ENCODE data around the gene SERPINF2.

SERPINF2 gene

GRCh38 chr17:1714427-1714979 is 28.2 kb upstream of the SERPINF2 start (continued):
- TF ChIP-seq ZBTB10 (tag by site-specific recombination; IDR thresholded peaks at IDR 0.05) (no peak; the same call in 1 of the 2 replicates), ZNF169 (tag by site-specific recombination; IDR thresholded peaks at IDR 0.05) (no peak), ZNF510 (tag by site-specific recombination; IDR thresholded peaks at IDR 0.05; ENCODE audit: insufficient replicate concordance) (no peak), REST (tag by site-specific recombination; IDR thresholded peaks at IDR 0.05) (no peak), ZNF585B (tag by site-specific recombination; IDR thresholded peaks at IDR 0.05) (no peak), ZNF645 (tag by site-specific recombination; IDR thresholded peaks at IDR 0.05) (no peak), ZNF596 (tag by site-specific recombination; IDR thresholded peaks at IDR 0.05) (no peak), ZBTB17 (tag by site-specific recombination; IDR thresholded peaks at IDR 0.05) (no peak), PBX3 (CRISPR knock-in tag; IDR thresholded peaks at IDR 0.05) (no peak), OSR2 (tag by site-specific recombination; IDR thresholded peaks at IDR 0.05) (no peak), ZNF48 (tag by site-specific recombination; IDR thresholded peaks at IDR 0.05) (no peak), ZNF426 (tag by site-specific recombination; IDR thresholded peaks at IDR 0.05) (no peak), TSHZ1 (tag by site-specific recombination; IDR thresholded peaks at IDR 0.05; ENCODE audit: borderline replicate concordance) (no peak), ZNF211 (tag by site-specific recombination; IDR thresholded peaks at IDR 0.05; ENCODE audit: low read depth) (no peak), FEZF1 (tag by site-specific recombination; IDR thresholded peaks at IDR 0.05) (no peak), EGR2 (tag by site-specific recombination; IDR thresholded peaks at IDR 0.05; ENCODE audit: low read depth) (peak; percentile 49), ZNF10 (tag by site-specific recombination; IDR thresholded peaks at IDR 0.05) (no peak), GLI2 (tag by site-specific recombination; IDR thresholded peaks at IDR 0.05; ENCODE audit: borderline replicate concordance, low read depth) (no peak)
- TF ChIP-seq, protein P1, sequence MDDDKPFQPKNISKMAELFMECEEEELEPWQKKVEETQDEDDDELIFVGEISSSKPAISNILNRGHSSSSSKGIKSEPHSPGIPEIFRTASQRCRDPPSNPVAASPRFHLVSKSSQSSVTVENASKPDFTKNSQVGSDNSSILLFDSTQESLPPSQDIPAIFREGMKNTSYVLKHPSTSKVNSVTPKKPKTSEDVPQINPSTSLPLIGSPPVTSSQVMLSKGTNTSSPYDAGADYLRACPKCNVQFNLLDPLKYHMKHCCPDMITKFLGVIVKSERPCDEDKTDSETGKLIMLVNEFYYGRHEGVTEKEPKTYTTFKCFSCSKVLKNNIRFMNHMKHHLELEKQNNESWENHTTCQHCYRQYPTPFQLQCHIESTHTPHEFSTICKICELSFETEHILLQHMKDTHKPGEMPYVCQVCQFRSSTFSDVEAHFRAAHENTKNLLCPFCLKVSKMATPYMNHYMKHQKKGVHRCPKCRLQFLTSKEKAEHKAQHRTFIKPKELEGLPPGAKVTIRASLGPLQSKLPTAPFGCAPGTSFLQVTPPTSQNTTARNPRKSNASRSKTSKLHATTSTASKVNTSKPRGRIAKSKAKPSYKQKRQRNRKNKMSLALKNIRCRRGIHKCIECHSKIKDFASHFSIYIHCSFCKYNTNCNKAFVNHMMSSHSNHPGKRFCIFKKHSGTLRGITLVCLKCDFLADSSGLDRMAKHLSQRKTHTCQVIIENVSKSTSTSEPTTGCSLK (tag by site-specific recombination; IDR thresholded peaks at IDR 0.05), result no peak
- TF ChIP-seq, protein P2, sequence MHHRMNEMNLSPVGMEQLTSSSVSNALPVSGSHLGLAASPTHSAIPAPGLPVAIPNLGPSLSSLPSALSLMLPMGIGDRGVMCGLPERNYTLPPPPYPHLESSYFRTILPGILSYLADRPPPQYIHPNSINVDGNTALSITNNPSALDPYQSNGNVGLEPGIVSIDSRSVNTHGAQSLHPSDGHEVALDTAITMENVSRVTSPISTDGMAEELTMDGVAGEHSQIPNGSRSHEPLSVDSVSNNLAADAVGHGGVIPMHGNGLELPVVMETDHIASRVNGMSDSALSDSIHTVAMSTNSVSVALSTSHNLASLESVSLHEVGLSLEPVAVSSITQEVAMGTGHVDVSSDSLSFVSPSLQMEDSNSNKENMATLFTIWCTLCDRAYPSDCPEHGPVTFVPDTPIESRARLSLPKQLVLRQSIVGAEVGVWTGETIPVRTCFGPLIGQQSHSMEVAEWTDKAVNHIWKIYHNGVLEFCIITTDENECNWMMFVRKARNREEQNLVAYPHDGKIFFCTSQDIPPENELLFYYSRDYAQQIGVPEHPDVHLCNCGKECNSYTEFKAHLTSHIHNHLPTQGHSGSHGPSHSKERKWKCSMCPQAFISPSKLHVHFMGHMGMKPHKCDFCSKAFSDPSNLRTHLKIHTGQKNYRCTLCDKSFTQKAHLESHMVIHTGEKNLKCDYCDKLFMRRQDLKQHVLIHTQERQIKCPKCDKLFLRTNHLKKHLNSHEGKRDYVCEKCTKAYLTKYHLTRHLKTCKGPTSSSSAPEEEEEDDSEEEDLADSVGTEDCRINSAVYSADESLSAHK (tag by site-specific recombination; IDR thresholded peaks at IDR 0.05), result no peak
